ENCODE results near the gene OSM. TPM values are rescaled to one million over a fixed set of nuclear protein-coding genes. Genes with fewer than 3 reads are reported as not detected.

The OSM gene
- total and polyA plus RNA-seq, 2 experiments from 2014 or later, result not detected

GRCh38 chr22:30234786-30235470, 31.7 kb downstream of the OSM start:
- H3F3A ChIP-seq (replicated peaks; ENCODE audit: low read depth), result no peaks in the 10 kb centered on the region
- H3K9me3 Mint-ChIP-seq, result no peaks in the 10 kb centered on the region; the same call in 2 of the 3 replicates
- H2AFZ ChIP-seq, result peak overlapping the region; percentile 85
- peaks cover 42% of the 10 kb centered on the region for H3K4me1 Mint-ChIP-seq
- H3K9me2 ChIP-seq (ENCODE audit: insufficient read depth), result no peaks in the 10 kb centered on the region
- H4K20me1 ChIP-seq (replicated peaks; ENCODE audit: insufficient read depth), result no peaks in the 10 kb centered on the region
- no peak overlapping the region for H3K27ac ChIP-seq (ENCODE audit: low read depth)
- no peak for TF ChIP-seq ZNF462 (CRISPR knock-in tag; IDR thresholded peaks at IDR 0.05)
- no peak for TF ChIP-seq EZH2 (IDR thresholded peaks at IDR 0.05; ENCODE audit: low read depth, unreplicated experiment)
- TF ChIP-seq ZNF114 (CRISPR knock-in tag; IDR thresholded peaks at IDR 0.05), result no peak
- no peak for TF ChIP-seq JUNB (IDR thresholded peaks at IDR 0.05; ENCODE audit: unreplicated experiment)
- no peak for TF ChIP-seq ZNF331 (CRISPR knock-in tag; IDR thresholded peaks at IDR 0.05; ENCODE audit: low read depth)
- TF ChIP-seq REST (IDR thresholded peaks at IDR 0.05; ENCODE audit: unreplicated experiment), result no peak
- no peak for TF ChIP-seq POLR2AphosphoS5 (IDR thresholded peaks at IDR 0.05; ENCODE audit: low read depth)
- TF ChIP-seq CTCF (conservative IDR thresholded peaks at IDR 0.05; ENCODE audit: low read depth in 2 of 2), result no peak
- no peak for TF ChIP-seq EZH2phosphoT487 (IDR thresholded peaks at IDR 0.05; ENCODE audit: unreplicated experiment)
- no peak for TF ChIP-seq STAT1 (IDR thresholded peaks at IDR 0.05; ENCODE audit: unreplicated experiment)
- TF ChIP-seq ETS1 (IDR thresholded peaks at IDR 0.05), result no peak
- no peak for TF ChIP-seq NANOG (IDR thresholded peaks at IDR 0.05; ENCODE audit: borderline replicate concordance)
- no peak for TF ChIP-seq CREB1 (CRISPR knock-in tag; IDR thresholded peaks at IDR 0.05; ENCODE audit: low read depth)
- H3K4me1 ChIP-seq (ENCODE audit: insufficient read depth), result peaks cover 32% of the 10 kb centered on the region
- H3K36me3 ChIP-seq (ENCODE audit: insufficient read depth), result no peaks in the 10 kb centered on the region
- ATAC-seq (no peak; the same call in 2 of the 3 replicates), DNase-seq (ENCODE audit: low spot score) (no peak)
- peaks cover 6% of the 10 kb centered on the region for H3K27me3 Mint-ChIP-seq (ENCODE audit: insufficient read depth, low read depth, poor library complexity)
- no peaks in the 10 kb centered on the region for H3K36me3 Mint-ChIP-seq (ENCODE audit: low read depth)
- H3K4me3 ChIP-seq, result no peak overlapping the region
- H3K4me2 ChIP-seq, result peak overlapping the region; percentile 48; the same call in 1 of the 2 replicates
- H3K27ac Mint-ChIP-seq, result no peak overlapping the region
- H3K79me2 ChIP-seq (replicated peaks; ENCODE audit: insufficient read depth), result no peaks in the 10 kb centered on the region
- no peaks in the 10 kb centered on the region for H3K27me3 ChIP-seq (ENCODE audit: insufficient read depth)
- no peak overlapping the region; the same call in 2 of the 3 replicates for H3K4me3 Mint-ChIP-seq

Measured in GM23338 (cell line).